Mesenchymal stem cell (in vitro differentiated cells and primary cell): Measurements from ENCODE around the gene DUS2.
"Not testable (repeated sequence)": the region's sequence is repeated elsewhere in the genome, so short reads cannot be mapped to it uniquely, and the experiment has no call there.

Experiments
- DNase-seq: peaks from one replicate; pipeline ENCODE4 v3.0.0-alpha.2; 2013
- H2AFZ ChIP-seq: one replicate; pipeline ENCODE4 v1.6.1; 2013; ENCODE audit warnings: low read depth, mild to moderate bottlenecking, control low read depth, inconsistent platforms, low read length, moderate library complexity
- H2AK5ac ChIP-seq: 2 replicates; pipeline ENCODE4 v1.6.1; 2013; ENCODE audit warnings: low read length, moderate library complexity, mild to moderate bottlenecking, inconsistent platforms; ENCODE audit not compliant: severe bottlenecking
- H2BK120ac ChIP-seq: one replicate; pipeline ENCODE4 v1.6.1; 2013; ENCODE audit warnings: low read depth, mild to moderate bottlenecking, inconsistent platforms, low read length, moderate library complexity
- H2BK12ac ChIP-seq, 2 experiments: one replicate each; pipeline ENCODE4 v1.6.1; 2013; ENCODE audit warnings: inconsistent platforms in 2 of 2, low read length in 2 of 2, mild to moderate bottlenecking in 2 of 2, moderate library complexity in 2 of 2, control low read depth in 1 of 2
- H2BK15ac ChIP-seq: one replicate; pipeline ENCODE4 v1.6.1; 2013; ENCODE audit warnings: mild to moderate bottlenecking, low read depth, inconsistent platforms; ENCODE audit not compliant: poor library complexity, severe bottlenecking
- H2BK5ac ChIP-seq: 2 replicates; pipeline ENCODE4 v1.6.1; 2013; ENCODE audit warnings: low read depth, mild to moderate bottlenecking, low read length, control low read depth, inconsistent platforms; ENCODE audit not compliant: poor library complexity, severe bottlenecking
- H3K14ac ChIP-seq, 2 experiments: one replicate each; pipeline ENCODE4 v1.6.1; 2013; ENCODE audit warnings: inconsistent platforms in 2 of 2, low read length in 2 of 2, control low read depth in 1 of 2, mild to moderate bottlenecking in 1 of 2, moderate library complexity in 1 of 2
- H3K18ac ChIP-seq, 2 experiments: one replicate each; pipeline ENCODE4 v1.6.1; 2013; ENCODE audit warnings: inconsistent platforms in 2 of 2, low read length in 2 of 2, control low read depth in 1 of 2, low read depth in 1 of 2, mild to moderate bottlenecking in 1 of 2
- H3K23ac ChIP-seq, 2 experiments: one replicate each; pipeline ENCODE4 v1.6.1; 2013; ENCODE audit warnings: inconsistent platforms in 2 of 2, low read length in 2 of 2, mild to moderate bottlenecking in 2 of 2, moderate library complexity in 2 of 2, control low read depth in 1 of 2
- H3K27ac ChIP-seq: 2 replicates; pipeline ENCODE4 v1.5.1; 2013; ENCODE audit warnings: mild to moderate bottlenecking, moderate library complexity, low read length, control low read depth, inconsistent platforms; ENCODE audit not compliant: poor library complexity, severe bottlenecking
- H3K27me3 ChIP-seq, 2 experiments: 2 replicates each; pipeline versions ENCODE4 v1.6.1 to v1.7.0; 2013; ENCODE audit warnings: low read length in 2 of 2, mild to moderate bottlenecking in 2 of 2, moderate library complexity in 2 of 2, control low read depth in 1 of 2, inconsistent platforms in 1 of 2; ENCODE audit not compliant: control insufficient read depth in 1 of 2, insufficient read depth in 1 of 2
- H3K36me3 ChIP-seq, 2 experiments: 2 replicates each; pipeline versions ENCODE4 v1.6.1 to v1.7.0; 2013; ENCODE audit warnings: low read length in 2 of 2, control low read depth in 1 of 2, inconsistent platforms in 1 of 2, low read depth in 1 of 2, mild to moderate bottlenecking in 1 of 2; ENCODE audit not compliant: insufficient read depth in 2 of 2, control insufficient read depth in 1 of 2
- H3K4ac ChIP-seq, 2 experiments: one replicate each; pipeline ENCODE4 v1.6.1; 2013; ENCODE audit warnings: inconsistent platforms in 2 of 2, low read length in 2 of 2, mild to moderate bottlenecking in 2 of 2, moderate library complexity in 2 of 2, control low read depth in 1 of 2, low read depth in 1 of 2
- H3K4me1 ChIP-seq: 2 replicates; pipeline ENCODE4 v1.6.1; 2013; ENCODE audit warnings: low read depth, low read length, control low read depth; ENCODE audit not compliant: control insufficient read depth, insufficient read depth
- H3K4me2 ChIP-seq: 2 replicates; pipeline ENCODE4 v1.6.1; 2013; ENCODE audit warnings: low read length, mild to moderate bottlenecking, inconsistent platforms; ENCODE audit not compliant: poor library complexity, severe bottlenecking
- H3K4me3 ChIP-seq, 2 experiments: 2 replicates each; pipeline versions ENCODE4 v1.5.1 to v1.7.0; 2013; ENCODE audit warnings: low read length in 2 of 2, mild to moderate bottlenecking in 2 of 2, control low read depth in 1 of 2, low read depth in 1 of 2; ENCODE audit not compliant: insufficient read depth in 1 of 2
- H3K79me1 ChIP-seq: replicated peaks from 2 replicates; pipeline ENCODE4 v1.6.1; 2013; ENCODE audit warnings: mild to moderate bottlenecking, control low read depth, low read length, inconsistent platforms; ENCODE audit not compliant: poor library complexity, severe bottlenecking
- H3K9ac ChIP-seq: 2 replicates; pipeline ENCODE4 v1.7.0; 2013; ENCODE audit warnings: mild to moderate bottlenecking, low read length, moderate library complexity
- H3K9me3 ChIP-seq: 2 replicates; pipeline ENCODE4 v1.7.0; 2013; ENCODE audit warnings: mild to moderate bottlenecking, low read length; ENCODE audit not compliant: control insufficient read depth
- H4K8ac ChIP-seq: one replicate; pipeline ENCODE4 v1.6.1; 2013; ENCODE audit warnings: inconsistent platforms, mild to moderate bottlenecking, low read length, moderate library complexity
- H4K91ac ChIP-seq: one replicate; pipeline ENCODE4 v1.6.1; 2013; ENCODE audit warnings: mild to moderate bottlenecking, low read length, inconsistent platforms
- WGBS: methylation state at CpG from one replicate; pipeline ENCODE4 v1.1.7; 2013; ENCODE audit warnings: mixed read lengths; 5-methylcytosine and 5-hydroxymethylcytosine counted together

The DUS2 gene

GRCh38 chr16:68009157-68009735, 13.8 kb upstream of the DUS2 start:
- no peak overlapping the region for H3K23ac ChIP-seq
- H3K4me2 ChIP-seq: no peak overlapping the region
- H3K14ac ChIP-seq: no peak overlapping the region
- H2BK15ac ChIP-seq: no peak overlapping the region
- 75% methylated on average over 9 of the region's 9 CpGs for WGBS
- H2BK12ac ChIP-seq: no peak overlapping the region
- peak overlapping the region; percentile 50 for H4K91ac ChIP-seq
- peaks cover 7 to 26% of the 10 kb centered on the region in 2 experiments for H3K27me3 ChIP-seq
- no peak overlapping the region for H3K4me3 ChIP-seq
- H3K4me1 ChIP-seq: peaks cover 1% of the 10 kb centered on the region
- H4K8ac ChIP-seq: no peak overlapping the region
- H3K27ac ChIP-seq: no peak overlapping the region
- H2BK120ac ChIP-seq: no peak overlapping the region
- peaks cover 1% of the 10 kb centered on the region for H3K79me1 ChIP-seq
- H2BK5ac ChIP-seq: no peak overlapping the region
- no peak overlapping the region for H3K18ac ChIP-seq
- no peak overlapping the region for H2AFZ ChIP-seq
- DNase-seq: no peak
- H3K9ac ChIP-seq: no peak overlapping the region
- no peaks in the 10 kb centered on the region for H3K36me3 ChIP-seq
- H2AK5ac ChIP-seq: no peak overlapping the region
- no peak overlapping the region for H3K4ac ChIP-seq
- H3K9me3 ChIP-seq: no peaks in the 10 kb centered on the region

GRCh38 chr16:68009872-68010271, 13.2 kb upstream of the DUS2 start:
- H4K8ac ChIP-seq, H3K14ac ChIP-seq, H3K4me3 ChIP-seq, H2BK12ac ChIP-seq, H2BK15ac ChIP-seq, H3K79me1 ChIP-seq, H2AK5ac ChIP-seq, H3K36me3 ChIP-seq, H3K4me1 ChIP-seq, H3K27ac ChIP-seq, H2AFZ ChIP-seq, H3K4me2 ChIP-seq, H3K9me3 ChIP-seq, H3K4ac ChIP-seq, H2BK5ac ChIP-seq, H4K91ac ChIP-seq, H3K18ac ChIP-seq, H3K23ac ChIP-seq, H2BK120ac ChIP-seq, DNase-seq, H3K9ac ChIP-seq: not testable (repeated sequence)
- peaks cover 9 to 28% of the 10 kb centered on the region in 2 experiments for H3K27me3 ChIP-seq
- WGBS: 83% methylated on average over 3 of the region's 4 CpGs

GRCh38 chr16:68013440-68013839, 9.6 kb upstream of the DUS2 start:
- Histone ChIP-seq H4K8ac (no peak overlapping the region), H2BK15ac (no peak overlapping the region), H3K9ac (no peak overlapping the region), H3K14ac (no peak overlapping the region), H3K9me3 (no peaks in the 10 kb centered on the region), H3K18ac (no peak overlapping the region), H4K91ac (no peak overlapping the region), H3K4me3 (no peak overlapping the region), H3K27me3 (peaks cover 9 to 28% of the 10 kb centered on the region in 2 experiments), H3K79me1 (peaks cover 1% of the 10 kb centered on the region), H2BK5ac (no peak overlapping the region), H3K4me2 (no peak overlapping the region), H3K23ac (no peak overlapping the region), H3K27ac (no peak overlapping the region), H2BK120ac (no peak overlapping the region), H2BK12ac (no peak overlapping the region), H3K4ac (no peak overlapping the region), H3K4me1 (no peaks in the 10 kb centered on the region), H2AK5ac (no peak overlapping the region), H2AFZ (peak overlapping the region; percentile 51), H3K36me3 (no peaks in the 10 kb centered on the region)
- WGBS: no CpG with 5 or more reads among the region's 1 CpG
- no peak for DNase-seq

- WGBS: 75% methylated on average over 4 of the region's 5 CpGs
Measured at GRCh38 chr16:68015681-68016080, 7.4 kb upstream of the DUS2 start, which contains the start of gene DPEP2NB. TSS of gene DPEP2NB (minus strand) at chr16:68015911. CDS start at chr16:68015770, 141 bp downstream.

More at GRCh38 chr16:68015681-68016080, 7.4 kb upstream of the DUS2 start, which contains the start of gene DPEP2NB:
- H3K9ac ChIP-seq: no peak within 1 kb of the TSS
- no peak within 1 kb of the TSS for H2AFZ ChIP-seq
- no peak within 1 kb of the TSS for H3K23ac ChIP-seq
- H3K36me3 ChIP-seq: no peaks in the 10 kb centered on the region
- no peak within 1 kb of the TSS for H4K8ac ChIP-seq
- no peak within 1 kb of the TSS for H2BK15ac ChIP-seq
- H3K4me1 ChIP-seq: no peaks in the 10 kb centered on the region
- no peak within 1 kb of the TSS for H3K4me3 ChIP-seq
- no peak within 1 kb of the TSS for H2BK5ac ChIP-seq
- H3K4me2 ChIP-seq: no peak within 1 kb of the TSS
- no peak within 1 kb of the TSS for H3K18ac ChIP-seq
- no peak within 1 kb of the TSS for H2BK12ac ChIP-seq
- no peak within 1 kb of the TSS for H2BK120ac ChIP-seq
- H3K14ac ChIP-seq: no peak within 1 kb of the TSS
- no peaks in the 10 kb centered on the region for H3K9me3 ChIP-seq
- H4K91ac ChIP-seq: no peak within 1 kb of the TSS
- H3K27ac ChIP-seq: no peak within 1 kb of the TSS
- H2AK5ac ChIP-seq: no peak within 1 kb of the TSS
- peaks cover 1% of the 10 kb centered on the region for H3K79me1 ChIP-seq
- H3K4ac ChIP-seq: no peak within 1 kb of the TSS
- peaks cover 9 to 14% of the 10 kb centered on the region in 2 experiments for H3K27me3 ChIP-seq
- no peak for DNase-seq
